Measurements from ENCODE around the gene SLX9. TPM values are rescaled to one million over a fixed set of nuclear protein-coding genes. Genes with fewer than 3 reads are reported as not detected.

The SLX9 gene
- polyA plus RNA-seq, 1 of the 3 experiments (the other 2 are of a cell fraction) = 42.9 TPM

- TF ChIP-seq, protein P1, sequence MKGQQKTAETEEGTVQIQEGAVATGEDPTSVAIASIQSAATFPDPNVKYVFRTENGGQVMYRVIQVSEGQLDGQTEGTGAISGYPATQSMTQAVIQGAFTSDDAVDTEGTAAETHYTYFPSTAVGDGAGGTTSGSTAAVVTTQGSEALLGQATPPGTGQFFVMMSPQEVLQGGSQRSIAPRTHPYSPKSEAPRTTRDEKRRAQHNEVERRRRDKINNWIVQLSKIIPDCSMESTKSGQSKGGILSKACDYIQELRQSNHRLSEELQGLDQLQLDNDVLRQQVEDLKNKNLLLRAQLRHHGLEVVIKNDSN (IDR thresholded peaks at IDR 0.05; ENCODE audit: borderline replicate concordance, low read depth) = no peak
- TF ChIP-seq MEF2A (IDR thresholded peaks at IDR 0.05; ENCODE audit: borderline replicate concordance, low read depth) (no peak), GABPA (IDR thresholded peaks at IDR 0.05; ENCODE audit: low read depth) (no peak), MAX (IDR thresholded peaks at IDR 0.05; ENCODE audit: low read depth) (no peak), TEAD4 (IDR thresholded peaks at IDR 0.05; ENCODE audit: borderline replicate concordance, insufficient read depth) (no peak), ZBTB33 (IDR thresholded peaks at IDR 0.05; ENCODE audit: borderline replicate concordance, low read depth) (no peak), SIN3A (IDR thresholded peaks at IDR 0.05; ENCODE audit: borderline replicate concordance, low read depth, low read length) (no peak)
These were observed 62.8 kb downstream of the SLX9 start (continued) for GRCh38 chr21:45002381-45003204.

- H3F3A ChIP-seq (replicated peaks; ENCODE audit: insufficient read depth) = no peaks in the 10 kb centered on the region
- H2AFZ ChIP-seq (ENCODE audit: low read depth) = no peak overlapping the region
- no peak overlapping the region for H3K4me2 ChIP-seq
- H3K9me2 ChIP-seq = no peaks in the 10 kb centered on the region
- H4K20me1 ChIP-seq (ENCODE audit: insufficient read depth) = no peaks in the 10 kb centered on the region
- H3K79me2 ChIP-seq (ENCODE audit: insufficient read depth) = no peaks in the 10 kb centered on the region
- no peaks in the 10 kb centered on the region for H3K27me3 ChIP-seq (ENCODE audit: insufficient read depth)
- no peaks in the 10 kb centered on the region for H3K36me3 ChIP-seq (replicated peaks in 1 of 2; ENCODE audit: control insufficient read depth in 1 of 2, insufficient read depth in 2 of 2, low read length in 1 of 2)
- 84% methylated on average over 3 of the region's 14 CpGs for WGBS (ENCODE audit: low lambda C conversion rate)
- H3K4me1 ChIP-seq (ENCODE audit: control insufficient read depth in 1 of 2, insufficient read depth in 2 of 2, low read depth in 1 of 2, low read length in 1 of 2) = peaks cover 6 to 7% of the 10 kb centered on the region in 2 experiments; a peak in 1 of 4 replicates
- H3K9ac ChIP-seq = no peak overlapping the region
- H3K27ac ChIP-seq (ENCODE audit: low read depth in 2 of 2, low read length in 1 of 2) = no peak overlapping the region
- POLR2A ChIA-PET = no interaction called here
- DNase-seq = no peak
- no peak overlapping the region for H3K4me3 ChIP-seq (ENCODE audit: low read depth in 2 of 2, low read length in 1 of 2)
- H3K9me3 ChIP-seq = no peaks in the 10 kb centered on the region
- CTCF ChIA-PET = no interaction called here
- TF ChIP-seq MXI1 (IDR thresholded peaks at IDR 0.05; ENCODE audit: low read depth, low read length) (no peak), MAX (IDR thresholded peaks at IDR 0.05; ENCODE audit: low read depth) (no peak), JUND (IDR thresholded peaks at IDR 0.05) (no peak), RCOR1 (IDR thresholded peaks at IDR 0.05; ENCODE audit: low read length) (no peak), EP300 (IDR thresholded peaks at IDR 0.05; ENCODE audit: borderline replicate concordance in 1 of 2, low read depth in 1 of 2, low read length in 1 of 2) (no peak), FOXM1 (IDR thresholded peaks at IDR 0.05; ENCODE audit: low read depth) (no peak), SIN3A (IDR thresholded peaks at IDR 0.05; ENCODE audit: borderline replicate concordance, low read depth, low read length) (no peak), NRF1 (IDR thresholded peaks at IDR 0.05; ENCODE audit: low read depth, low read length) (no peak), GATA2 (CRISPR knock-in tag; IDR thresholded peaks at IDR 0.05) (no peak), RXRA (IDR thresholded peaks at IDR 0.05; ENCODE audit: borderline replicate concordance, low read depth) (no peak), ELF1 (IDR thresholded peaks at IDR 0.05) (no peak), NFIC (IDR thresholded peaks at IDR 0.05; ENCODE audit: borderline replicate concordance) (no peak), CHD2 (IDR thresholded peaks at IDR 0.05; ENCODE audit: low read length, partially characterized antibody) (no peak), GABPA (IDR thresholded peaks at IDR 0.05; ENCODE audit: low read depth) (no peak), REST (IDR thresholded peaks at IDR 0.05; ENCODE audit: low read depth, low read length) (no peak)
- TF ChIP-seq, protein P2, sequence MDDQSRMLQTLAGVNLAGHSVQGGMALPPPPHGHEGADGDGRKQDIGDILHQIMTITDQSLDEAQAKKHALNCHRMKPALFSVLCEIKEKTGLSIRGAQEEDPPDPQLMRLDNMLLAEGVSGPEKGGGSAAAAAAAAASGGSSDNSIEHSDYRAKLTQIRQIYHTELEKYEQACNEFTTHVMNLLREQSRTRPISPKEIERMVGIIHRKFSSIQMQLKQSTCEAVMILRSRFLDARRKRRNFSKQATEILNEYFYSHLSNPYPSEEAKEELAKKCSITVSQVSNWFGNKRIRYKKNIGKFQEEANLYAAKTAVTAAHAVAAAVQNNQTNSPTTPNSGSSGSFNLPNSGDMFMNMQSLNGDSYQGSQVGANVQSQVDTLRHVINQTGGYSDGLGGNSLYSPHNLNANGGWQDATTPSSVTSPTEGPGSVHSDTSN (IDR thresholded peaks at IDR 0.05) = no peak
These were observed 63.7 kb downstream of the SLX9 start for GRCh38 chr21:45003331-45004058.

Data from SK-N-SH (cell line).